ENCODE results near the gene MATK.
A peak's percentile ranks its signal among the peaks of the same experiment; 100 is the strongest.

MATK gene

DNA sequence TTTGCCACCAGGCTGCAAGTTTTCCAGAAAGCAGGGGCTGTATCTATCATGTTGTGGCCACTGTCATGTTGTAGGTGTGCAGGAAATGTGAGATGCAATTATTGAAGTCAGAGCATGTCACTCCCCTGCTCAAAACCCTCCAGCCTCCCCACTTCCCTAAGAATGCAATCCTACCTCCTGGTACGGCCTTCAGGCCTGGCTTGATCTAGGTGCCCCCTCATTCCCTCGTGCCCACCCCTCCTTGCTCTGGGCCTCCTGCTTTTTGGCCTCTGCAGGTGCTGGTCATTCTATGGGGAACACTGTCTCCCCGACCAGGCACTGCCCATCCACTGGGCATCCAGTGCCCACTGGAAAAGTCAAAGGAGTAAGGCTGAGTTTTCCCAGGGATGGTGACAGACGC is 28.5 kb upstream of the MATK start:
- no peak for DNase-seq

- DNase-seq, result no peak
Measured at GRCh38 chr19:3813473-3814392, 27.6 kb upstream of the MATK start.

DNA sequence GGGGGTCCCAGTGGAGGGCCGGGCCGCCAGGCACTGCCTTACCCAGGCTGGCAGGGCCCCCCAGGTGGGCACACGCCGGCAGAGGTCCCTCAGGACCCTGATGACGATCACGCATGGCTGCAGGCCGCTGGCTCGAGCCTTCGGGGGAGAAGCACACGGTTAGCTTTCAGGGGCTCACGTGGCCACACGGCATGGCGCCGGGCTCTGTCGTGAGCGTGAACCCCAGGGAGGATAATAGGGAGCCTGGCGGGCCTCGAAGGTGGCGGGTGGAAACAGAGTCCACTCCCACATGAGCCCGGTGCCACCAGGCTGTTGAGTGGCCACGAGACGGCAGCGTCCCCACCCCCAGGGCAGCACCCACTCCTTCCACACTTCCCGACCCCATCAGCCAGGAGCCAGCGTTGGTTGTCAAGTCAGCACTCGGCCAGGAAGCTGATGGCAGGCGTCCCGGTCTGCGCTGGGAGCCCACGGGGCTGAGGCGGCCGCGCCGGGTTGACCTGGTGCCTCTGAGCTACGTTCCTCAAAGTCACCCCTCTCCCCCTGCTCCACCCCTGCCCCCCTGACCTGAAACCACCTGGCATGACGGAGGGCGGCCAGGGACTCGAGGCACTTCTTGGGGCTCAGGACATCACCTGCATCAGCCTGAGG is 24.7 kb upstream of the MATK start:
- no peak for DNase-seq

DNA sequence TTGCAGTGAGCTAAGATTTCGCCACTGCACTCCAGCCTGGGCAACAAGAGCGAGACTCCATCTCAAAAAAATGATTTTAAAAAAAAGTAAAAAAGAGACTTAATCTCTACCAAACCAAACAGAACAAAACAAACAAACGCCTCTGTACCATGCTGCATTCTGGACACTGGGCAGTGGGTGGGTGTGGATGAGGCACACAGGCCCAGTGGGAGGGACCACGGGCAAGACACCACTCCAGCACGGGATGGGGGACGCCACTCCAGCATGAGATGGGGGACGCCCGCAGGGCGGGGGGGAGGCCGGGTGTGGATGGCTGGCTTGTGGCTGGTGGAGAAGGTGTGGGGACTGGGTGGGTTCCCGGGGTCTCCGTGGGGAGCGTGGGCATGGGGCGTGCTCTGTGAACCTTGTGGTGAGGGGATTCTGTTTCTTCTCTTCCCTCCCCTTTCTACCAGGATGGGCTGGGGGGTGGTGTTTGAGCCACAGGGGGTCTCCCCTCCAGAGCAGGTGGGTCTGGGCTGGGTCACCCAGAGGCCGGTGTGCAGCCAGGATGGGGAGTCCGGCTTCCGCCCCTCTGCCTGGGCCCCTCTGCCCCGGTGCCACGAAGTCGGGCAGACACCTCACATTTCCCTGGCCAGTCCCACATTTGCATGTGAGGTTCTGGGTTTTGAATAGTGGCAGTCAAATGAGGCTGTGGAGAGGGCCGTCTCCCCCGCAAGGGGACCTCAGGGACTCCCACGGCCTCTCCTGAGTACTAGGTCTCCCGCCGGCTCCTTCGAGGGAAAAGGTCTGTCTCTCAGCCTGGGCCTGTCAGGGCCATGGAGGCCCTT is 23.9 kb upstream of the MATK start:
- DNase-seq, result no peak

- DNase-seq, result no peak
Measured at GRCh38 chr19:3808420-3809143, 22.4 kb upstream of the MATK start.

GRCh38 chr19:3807574-3808354 is 21.6 kb upstream of the MATK start:
- no peak for DNase-seq

DNA sequence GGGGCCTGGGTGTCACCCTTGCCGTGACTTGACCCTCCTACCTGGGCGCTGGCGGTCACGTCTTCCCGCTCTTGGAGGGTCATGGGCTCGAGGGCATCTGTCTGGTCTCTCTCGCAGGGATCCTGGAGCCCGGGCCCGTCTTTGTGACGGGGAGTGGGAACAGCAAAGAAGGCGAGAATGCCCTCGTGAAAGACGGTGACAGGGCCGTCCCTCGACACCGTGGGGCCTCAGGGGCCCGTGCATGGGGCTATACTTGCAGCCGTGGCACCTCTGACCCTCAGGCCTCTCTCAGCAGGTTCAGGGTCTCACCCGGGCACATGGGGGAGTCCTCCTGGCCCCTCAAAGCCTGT is 20.9 kb upstream of the MATK start:
- no peak for DNase-seq

- DNase-seq, result no peak
Measured at GRCh38 chr19:3805859-3806258, 19.7 kb upstream of the MATK start.

DNA sequence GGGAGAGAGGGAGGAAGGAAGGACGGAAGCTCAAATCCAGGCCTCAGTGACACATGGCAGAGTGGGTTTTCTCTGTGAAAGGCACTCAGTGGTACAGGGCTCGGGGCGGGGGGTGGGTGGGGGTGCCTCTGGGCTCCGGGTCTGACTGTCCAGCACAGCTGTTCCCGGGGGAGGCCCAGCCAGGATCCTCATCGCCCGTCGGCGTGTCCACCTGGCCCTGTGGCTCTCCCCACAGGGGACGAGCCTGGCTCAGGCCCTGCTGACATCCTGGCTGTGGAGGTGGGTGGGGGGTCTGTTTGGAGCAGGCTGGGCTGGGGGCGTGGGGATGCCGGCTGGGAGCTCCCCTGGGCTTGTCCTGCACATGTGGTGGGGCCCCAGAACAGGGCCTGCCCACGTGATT is 18.2 kb upstream of the MATK start:
- DNase-seq, result no peak

- no peak for DNase-seq
Measured at GRCh38 chr19:3803986-3804385, 17.8 kb upstream of the MATK start.

DNA sequence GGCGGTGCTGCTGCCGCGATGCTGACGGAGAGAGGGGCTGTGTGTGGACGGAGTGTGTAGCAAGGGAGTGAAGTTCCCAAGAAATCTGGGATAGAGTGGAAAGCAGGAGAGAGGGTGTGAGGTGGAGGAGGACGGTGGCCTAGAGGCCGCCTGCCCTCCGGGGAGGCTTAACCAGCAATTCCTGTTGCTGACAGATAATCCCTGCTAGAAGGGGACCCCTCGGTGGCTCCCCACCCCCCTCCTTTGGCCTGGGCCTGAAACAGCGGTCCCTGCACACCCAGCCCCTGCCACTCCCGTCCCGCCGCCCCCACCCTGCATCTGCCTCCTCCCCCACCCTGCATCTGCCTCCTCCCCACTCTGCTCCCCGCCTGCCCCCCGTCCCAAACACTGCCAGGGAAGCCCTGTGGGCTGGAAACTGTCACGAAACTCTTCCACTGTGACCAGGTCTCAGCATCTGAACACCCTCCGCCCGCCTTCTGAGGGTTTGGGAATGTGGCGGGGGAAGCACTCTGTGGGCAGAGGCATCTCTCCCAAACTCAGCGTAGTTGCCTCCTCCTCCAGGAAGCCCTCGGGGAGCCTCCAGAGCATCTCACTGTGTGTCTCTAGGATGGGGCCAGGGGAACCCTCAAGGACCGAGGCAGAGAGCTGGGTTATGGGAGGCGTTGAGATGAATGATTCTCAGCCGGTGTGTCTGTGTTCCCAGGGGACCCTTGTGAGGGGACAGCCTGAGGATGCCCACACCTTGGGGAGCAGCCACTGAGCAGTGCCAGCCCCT is 17.1 kb upstream of the MATK start:
- DNase-seq, result no peak

DNA sequence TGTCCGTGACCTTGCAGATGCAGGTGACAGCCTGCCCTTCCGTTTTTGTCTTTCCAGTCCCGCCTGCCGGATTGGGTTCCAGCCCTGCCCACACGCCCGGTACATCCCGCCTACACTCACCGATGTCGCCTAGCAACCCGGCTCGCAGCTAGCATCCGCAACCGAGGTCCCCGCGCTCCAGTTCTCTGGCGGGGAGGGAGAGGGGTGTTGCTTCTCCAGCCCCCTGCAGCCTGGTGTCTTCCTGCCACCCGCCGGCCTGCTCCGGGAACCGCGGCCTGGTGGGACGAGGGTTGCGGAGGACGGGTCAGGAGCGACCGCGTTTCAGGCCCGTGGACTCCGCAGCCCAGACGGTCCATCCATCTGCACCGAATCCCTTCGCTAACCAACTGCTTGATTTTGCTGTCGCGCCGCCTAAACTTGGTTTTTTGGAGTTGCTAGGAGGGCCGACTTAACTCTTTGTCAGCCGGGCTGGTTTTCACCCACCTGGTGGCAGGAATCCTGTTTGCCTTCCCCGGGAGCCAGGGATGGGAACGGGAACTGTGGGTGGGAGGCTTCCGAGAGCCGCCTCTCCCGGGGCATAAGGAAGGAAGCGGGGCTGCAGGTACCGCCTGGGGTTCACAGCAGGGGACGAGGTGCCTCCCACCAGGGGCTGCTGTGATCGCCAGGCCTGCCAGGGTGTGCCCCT is 15.4 kb upstream of the MATK start:
- peak; percentile 8 for DNase-seq

DNA sequence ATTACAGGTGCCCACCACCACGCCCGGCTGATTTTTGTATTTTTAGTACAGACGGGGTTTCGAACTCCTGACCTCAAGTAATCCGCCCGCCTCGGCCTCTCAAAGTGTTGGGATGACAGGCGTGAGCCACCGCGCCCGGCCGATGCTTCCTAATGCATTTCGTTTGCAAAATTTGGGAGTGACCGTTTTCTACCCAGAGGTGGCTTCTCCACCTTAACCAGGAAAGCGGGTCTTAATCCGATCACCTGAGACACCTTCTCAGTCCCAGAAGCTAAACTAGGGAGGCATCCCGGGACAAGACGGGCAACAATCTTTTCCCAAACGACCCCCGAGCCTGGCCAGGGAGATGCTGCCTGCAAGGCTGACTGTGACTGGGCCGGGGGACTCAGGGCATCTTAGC is 14.8 kb upstream of the MATK start:
- no peak for DNase-seq

GRCh38 chr19:3798137-3798536 is 12.0 kb upstream of the MATK start:
- DNase-seq, result no peak

GRCh38 chr19:3796358-3796757 is 10.2 kb upstream of the MATK start:
- DNase-seq, result no peak

- no peak for DNase-seq
Measured at GRCh38 chr19:3793799-3794198, 7.6 kb upstream of the MATK start.

DNA sequence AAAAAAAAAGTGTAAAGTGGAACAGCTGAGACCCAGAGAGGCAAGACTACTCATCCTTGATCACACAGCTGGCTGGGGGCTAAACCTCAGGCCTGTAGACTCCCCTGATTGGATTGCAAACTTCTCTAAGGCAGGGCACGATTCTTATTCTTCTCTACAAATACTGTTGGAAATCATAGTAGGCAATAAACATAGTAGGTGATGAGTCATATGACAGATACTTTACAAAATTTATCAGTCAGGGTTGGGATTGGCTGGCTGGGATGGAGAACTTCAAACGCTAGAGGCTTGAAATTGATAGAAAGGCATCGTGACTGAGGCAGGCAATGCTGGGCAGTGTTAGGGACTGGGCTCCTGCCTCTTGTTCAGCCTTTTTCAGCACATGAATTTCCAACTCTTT is 5.9 kb upstream of the MATK start:
- DNase-seq, result no peak

DNA sequence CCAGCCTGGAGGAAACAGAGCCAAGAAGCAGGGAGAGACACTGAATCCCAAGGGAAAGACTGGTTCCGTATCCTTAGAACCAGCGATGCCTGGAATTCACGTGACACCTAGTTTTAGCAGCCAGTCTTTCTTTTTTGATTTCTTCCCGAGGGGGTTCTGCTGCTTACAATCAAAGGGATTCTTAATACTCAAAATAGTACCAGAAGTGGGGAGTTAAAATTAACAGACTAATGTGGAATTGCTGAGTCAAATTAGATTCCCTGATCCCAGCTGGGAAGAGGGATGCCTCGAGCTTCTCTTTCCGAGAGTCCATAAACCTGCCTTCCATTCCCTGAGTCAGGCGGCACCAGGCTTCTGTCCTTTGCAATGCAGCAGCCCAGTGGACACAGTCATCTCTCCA is 4.8 kb upstream of the MATK start:
- no peak for DNase-seq

GRCh38 chr19:3790209-3790734 is 4.1 kb upstream of the MATK start:
- no peak for DNase-seq

- no peak for DNase-seq
Measured at GRCh38 chr19:3788996-3789778, 3.0 kb upstream of the MATK start.
